Epithelial cell of prostate (primary cell): ENCODE measurements around the gene SSTR3.

ENCODE experiments used
- DNase-seq: peaks from one replicate; pipeline ENCODE4 v3.0.0-alpha.2; 2011; ENCODE audit warnings: low read depth, low spot score
- H3K27ac ChIP-seq: fragments of 450-650 bp; 2 replicates; pipeline ENCODE4 v1.5.1; 2017; ENCODE audit warnings: mild to moderate bottlenecking

SSTR3 gene

DNA sequence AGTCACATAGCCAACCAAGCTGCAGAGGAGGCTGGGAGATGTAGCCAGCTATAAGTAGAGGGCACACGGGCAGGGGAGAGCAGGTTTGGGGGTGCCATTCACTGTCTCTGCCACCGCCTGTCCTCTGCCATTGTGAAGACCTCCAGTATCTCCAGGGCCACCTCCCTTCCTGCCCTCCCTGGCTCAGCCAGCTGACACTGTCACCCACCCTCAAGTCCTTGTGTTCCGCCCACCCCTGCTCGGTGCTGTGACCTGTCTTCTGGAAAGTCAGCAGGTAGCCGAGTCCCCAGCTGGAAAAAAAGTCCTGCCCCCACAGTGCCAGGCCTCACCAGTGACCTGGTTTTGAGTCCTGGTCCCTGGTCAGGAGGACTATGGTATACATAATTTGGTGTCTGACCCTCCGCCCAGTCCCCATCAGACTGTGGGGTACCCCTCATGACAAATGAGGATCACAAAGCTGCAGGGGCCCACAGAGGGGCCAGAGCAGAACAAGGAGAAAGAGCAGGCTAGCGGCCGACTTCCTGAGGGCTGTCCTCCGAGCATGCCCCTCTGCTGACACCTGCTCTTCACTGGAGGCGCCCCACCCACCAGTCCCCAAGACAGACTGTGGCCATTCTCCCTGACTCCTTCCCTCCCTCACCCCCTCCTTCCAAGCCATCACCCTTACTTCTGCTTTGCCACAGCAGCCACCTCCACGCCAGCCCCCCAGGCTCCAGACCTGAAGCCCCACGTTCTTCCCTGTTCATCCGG, 55.4 kb downstream of the SSTR3 start:
- no peak overlapping the region for H3K27ac ChIP-seq
- no peak for DNase-seq

DNA sequence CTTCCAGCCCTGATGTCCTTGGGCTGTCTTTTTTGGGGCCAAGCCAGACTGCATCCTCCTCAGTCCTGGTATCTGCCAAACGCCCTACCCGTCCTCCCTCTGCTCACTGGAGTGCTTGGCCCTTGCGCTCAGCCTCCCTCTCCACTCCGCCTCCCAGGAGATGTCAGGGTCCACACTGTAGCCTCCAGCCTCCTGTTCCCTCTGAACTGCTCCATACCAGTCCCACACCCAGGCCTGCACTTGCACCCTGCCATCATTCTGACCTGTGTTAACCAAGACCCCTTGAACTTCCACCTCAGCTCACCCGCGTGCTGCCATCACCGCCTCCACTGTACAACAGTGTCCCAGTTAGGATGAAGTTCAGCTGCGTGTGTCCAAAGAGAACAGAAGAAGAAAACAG, 56.3 kb downstream of the SSTR3 start:
- no peak overlapping the region for H3K27ac ChIP-seq
- no peak for DNase-seq

DNA sequence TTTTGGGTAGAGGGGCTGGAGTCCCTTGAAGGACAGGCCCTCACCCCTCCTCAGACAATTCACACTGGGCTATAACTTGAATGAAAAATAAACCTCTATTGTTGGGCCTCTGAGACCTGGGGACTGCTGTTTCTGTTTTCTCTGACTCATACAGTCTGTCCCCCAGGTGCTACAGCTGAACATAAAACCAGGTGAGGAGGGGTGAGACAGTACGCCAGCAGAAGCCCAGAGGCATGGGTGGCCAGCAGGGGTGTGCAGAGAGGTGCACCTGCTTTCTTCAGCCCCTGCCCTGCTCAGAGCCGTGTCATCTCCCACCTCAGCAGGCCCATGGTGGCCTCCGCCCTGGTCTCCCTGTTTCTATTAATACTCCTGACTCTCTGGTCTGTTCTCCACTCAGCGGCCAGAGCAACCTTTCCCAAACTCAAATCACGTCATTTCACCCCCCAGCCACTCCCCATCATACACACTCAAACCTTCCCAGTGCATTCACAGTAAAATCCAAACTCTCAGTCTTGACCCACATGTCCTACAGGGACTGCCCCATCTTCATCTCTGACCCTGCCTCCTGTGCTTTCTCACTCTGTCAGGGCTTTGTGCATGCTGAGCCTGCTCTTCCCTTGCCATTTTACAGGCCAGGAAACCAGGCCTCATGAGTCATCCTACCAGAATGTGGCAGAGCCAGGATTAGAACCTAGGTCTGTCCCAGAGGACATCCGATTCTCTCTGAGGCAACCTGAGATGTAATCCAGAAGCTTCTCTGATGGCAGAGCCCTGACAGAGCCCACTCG, 57.2 kb downstream of the SSTR3 start:
- DNase-seq = no peak
- no peak overlapping the region for H3K27ac ChIP-seq
